GM19452 (cell line): ENCODE results near the gene HHIP.

Experiments
- ATAC-seq: cut with Tn5 transposase; IDR thresholded peaks from one replicate; pipeline ENCODE4 v1.9.1; 2021; ENCODE audit not compliant: unreplicated experiment

The HHIP gene

DNA sequence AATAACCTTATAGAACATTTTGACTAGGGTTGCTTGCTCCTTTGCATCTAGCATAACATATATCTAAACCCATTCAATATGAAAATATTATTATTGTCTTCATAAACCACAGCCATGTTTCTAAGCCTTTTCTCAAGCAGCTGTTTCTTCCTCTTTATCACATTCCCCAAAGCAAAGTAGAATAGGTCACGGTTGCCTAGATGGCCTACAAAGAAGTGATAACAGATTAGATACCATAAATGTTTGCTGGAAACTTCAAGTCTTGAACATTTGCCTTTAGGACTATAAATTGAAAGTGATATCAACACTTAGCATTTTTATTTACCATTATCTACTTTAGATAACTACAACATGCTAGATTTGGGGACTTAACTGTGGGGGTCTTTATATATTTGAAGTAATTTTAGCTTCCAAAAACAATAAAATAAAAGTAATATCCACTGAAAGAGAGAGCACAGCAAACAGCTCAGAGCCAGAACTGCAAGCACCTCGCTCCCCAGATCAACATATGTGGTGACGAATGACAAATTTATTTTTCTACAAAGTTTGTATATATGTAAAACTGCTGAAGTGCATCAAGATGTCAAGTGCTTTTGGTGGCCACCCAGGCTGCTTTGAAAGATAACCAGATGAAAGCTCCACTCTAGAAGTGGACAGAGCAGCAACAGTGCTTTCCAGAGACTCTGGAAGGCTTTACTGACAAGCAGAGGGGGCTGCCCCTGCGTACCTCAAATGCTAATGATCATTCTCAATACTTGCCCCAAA, 8.0 kb downstream of the HHIP start:
- ATAC-seq: no peak

- ATAC-seq: no peak
Observed at GRCh38 chr4:144655491-144655890, 9.5 kb downstream of the HHIP start.

GRCh38 chr4:144656850-144657249, 10.9 kb downstream of the HHIP start:
- no peak for ATAC-seq

DNA sequence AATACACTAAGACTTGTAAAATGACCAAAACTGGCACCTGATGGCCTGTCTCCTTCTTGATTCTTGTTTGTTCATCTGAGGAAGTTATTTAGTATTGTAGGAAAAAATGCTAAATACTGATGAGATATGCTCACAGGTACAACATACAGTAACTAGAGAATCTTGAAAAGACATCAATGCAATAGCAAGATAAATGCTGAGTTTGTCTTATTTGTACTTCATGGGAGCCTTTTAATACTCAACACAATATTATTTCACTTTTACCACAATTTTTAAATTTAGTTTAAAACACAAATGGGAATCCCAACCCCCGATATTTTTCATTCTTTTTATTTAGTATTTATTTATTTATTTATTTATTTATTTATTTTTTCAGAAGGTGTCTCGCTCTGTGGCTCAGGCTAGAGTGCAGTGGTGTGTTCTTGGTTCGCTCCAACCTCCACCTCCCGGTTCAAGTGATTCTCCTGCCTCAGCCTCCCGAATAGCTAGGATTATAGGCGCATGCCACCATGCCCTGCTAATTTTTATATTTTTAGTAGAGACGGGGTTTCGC, 12.1 kb downstream of the HHIP start:
- no peak for ATAC-seq

GRCh38 chr4:144658903-144659302, 12.9 kb downstream of the HHIP start:
- ATAC-seq: no peak

GRCh38 chr4:144659447-144659846, 13.5 kb downstream of the HHIP start:
- ATAC-seq: no peak

DNA sequence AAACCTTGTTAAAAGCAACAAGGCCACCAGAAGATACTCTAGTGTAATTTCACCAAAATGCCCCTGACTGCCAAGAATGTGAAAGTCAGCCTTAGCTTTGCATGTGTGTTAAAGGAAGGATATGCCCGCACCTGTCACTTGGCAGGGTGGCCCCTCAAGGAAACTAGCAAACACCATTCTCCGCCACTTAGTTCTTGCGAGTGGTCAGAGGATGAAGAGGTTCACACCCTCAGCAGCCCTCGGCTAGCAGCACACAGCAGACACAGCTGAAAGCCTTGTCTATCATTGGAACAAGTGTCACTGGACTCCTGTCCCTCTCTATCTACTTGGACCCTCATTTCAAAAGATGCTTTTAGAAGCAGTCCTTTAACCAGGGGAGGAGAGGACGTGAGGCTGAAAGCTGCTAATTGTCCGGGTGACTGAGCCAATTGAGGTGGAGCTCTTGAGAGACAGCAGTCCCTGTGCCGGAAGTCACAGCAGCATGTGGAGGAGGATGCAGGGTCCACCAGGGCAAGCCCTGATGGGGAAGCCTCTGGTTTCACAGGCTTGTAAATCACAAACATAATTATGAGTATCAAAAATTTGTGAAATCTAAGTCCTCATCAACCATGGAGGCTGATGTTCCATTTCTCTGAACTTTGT, 18.0 kb downstream of the HHIP start:
- no peak for ATAC-seq

- no peak for ATAC-seq
Observed at GRCh38 chr4:144666539-144667175, 20.7 kb downstream of the HHIP start.

GRCh38 chr4:144667500-144667899, 21.5 kb downstream of the HHIP start:
- no peak for ATAC-seq

GRCh38 chr4:144670776-144671175, 24.8 kb downstream of the HHIP start:
- ATAC-seq: no peak

- no peak for ATAC-seq
Observed at GRCh38 chr4:144674711-144675110, 28.8 kb downstream of the HHIP start.

- no peak for ATAC-seq
Observed at GRCh38 chr4:144681806-144682205, 35.9 kb downstream of the HHIP start.

DNA sequence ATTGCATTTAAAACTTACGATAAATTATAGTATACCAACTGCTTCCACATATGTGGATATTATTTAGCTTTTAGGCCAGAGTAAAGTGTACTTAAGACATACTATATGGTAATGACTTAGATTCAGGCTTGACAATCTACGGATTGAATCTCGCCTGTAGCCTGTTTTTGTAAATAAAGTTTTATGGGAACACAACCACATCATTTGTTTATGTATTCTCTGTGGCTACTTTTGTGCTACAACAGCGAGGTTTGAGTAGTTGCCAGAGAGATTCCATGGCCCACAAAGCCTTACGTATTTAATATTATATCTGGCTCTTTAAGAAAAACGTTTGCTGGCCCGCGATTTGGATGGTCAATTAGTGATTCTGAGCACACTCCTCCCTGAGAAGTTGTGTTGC, 37.6 kb downstream of the HHIP start:
- ATAC-seq: no peak

DNA sequence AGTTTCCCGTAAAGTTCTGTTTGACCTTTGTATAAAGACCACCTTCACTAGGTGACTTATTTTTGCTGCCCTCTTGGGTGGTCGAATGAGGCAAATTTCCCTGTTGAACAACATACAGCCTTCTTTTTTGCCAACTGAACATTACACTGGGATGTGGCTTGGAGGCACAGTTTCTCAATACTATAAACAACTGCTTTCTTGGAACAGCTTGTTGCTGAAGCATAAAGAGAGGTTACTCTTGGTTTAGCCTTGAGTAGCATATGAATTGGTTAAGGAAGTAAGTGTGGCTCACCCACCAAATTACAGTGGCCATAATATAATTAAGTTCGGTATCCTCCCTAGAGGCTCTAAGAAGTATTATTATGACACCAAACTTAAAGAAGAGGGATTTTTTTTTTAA, 40.0 kb downstream of the HHIP start:
- ATAC-seq: no peak

- ATAC-seq: no peak
Observed at GRCh38 chr4:144686921-144687320, 41.0 kb downstream of the HHIP start.

DNA sequence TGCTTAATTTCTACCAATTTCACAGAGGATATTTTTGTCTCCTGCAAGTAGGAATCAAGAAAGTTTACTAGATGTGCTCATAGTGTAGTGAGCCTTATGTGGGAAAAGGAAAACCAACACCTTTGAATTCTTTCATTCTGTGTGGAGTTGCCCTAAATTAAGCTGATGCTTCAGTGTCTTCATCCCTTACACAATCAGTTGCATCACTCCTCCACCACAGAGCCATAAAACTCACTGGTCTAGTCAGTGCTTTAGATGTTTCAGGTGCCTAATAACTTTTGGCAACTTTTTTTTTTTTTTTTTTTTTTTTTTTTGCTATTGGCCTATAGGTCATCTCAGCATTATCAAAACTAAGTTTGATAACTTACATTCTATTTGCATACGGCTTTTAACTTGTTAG, 41.5 kb downstream of the HHIP start:
- ATAC-seq: no peak

- ATAC-seq: no peak
Observed at GRCh38 chr4:144688035-144688569, 42.1 kb downstream of the HHIP start.

- ATAC-seq: no peak
Observed at GRCh38 chr4:144689125-144689524, 43.2 kb downstream of the HHIP start.

DNA sequence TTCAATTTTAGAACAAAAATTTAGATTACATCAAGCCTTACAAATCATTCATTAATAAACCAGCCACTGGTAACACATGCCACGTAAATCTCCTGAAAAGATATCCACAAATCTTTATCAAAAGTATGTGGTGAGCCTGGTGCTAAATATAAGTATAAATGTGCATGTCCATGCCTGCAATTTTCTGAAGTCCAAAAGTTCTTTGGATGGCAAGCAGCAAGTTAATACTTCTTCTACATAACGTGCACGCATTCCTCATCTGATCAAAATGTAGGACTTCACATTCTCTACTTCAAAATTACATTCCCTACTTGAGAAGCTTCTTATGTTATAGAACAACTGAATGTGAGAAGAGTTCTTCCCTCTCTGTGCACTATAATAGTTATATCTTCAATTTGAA, 49.8 kb downstream of the HHIP start:
- ATAC-seq: no peak

- ATAC-seq: no peak
Observed at GRCh38 chr4:144696376-144696775, 50.4 kb downstream of the HHIP start.

- ATAC-seq: no peak
Observed at GRCh38 chr4:144699565-144699964, 53.6 kb downstream of the HHIP start.
